DND-41 (cell line): ENCODE results near the gene AGK.

Source experiments
- ATAC-seq: fragments of 200-7000 bp; cut with Tn5 transposase; 3 replicates; pipeline ENCODE4 v1.9.1; 2021; ENCODE audit warnings: low read depth; ENCODE audit not compliant: insufficient read depth
- DNase-seq: peaks from one replicate; pipeline ENCODE4 v3.0.0-alpha.2; 2020
- H2AFZ ChIP-seq: 2 replicates; pipeline ENCODE4 v1.6.0; 2012; ENCODE audit warnings: low read depth, low read length
- H3K27ac ChIP-seq: 2 replicates; pipeline ENCODE4 v1.5.1; 2012; ENCODE audit warnings: low read length, inconsistent platforms
- H3K27me3 ChIP-seq: fragments of 200-600 bp; sonication (generic); 2 replicates; pipeline ENCODE4 v1.6.0; 2012; ENCODE audit warnings: low read length, mild to moderate bottlenecking, inconsistent platforms; ENCODE audit not compliant: insufficient read depth, poor library complexity
- H3K36me3 ChIP-seq: 2 replicates; pipeline ENCODE4 v1.5.1; 2012; ENCODE audit warnings: low read length, inconsistent platforms; ENCODE audit not compliant: insufficient read depth
- H3K4me1 ChIP-seq: 2 replicates; pipeline ENCODE4 v1.5.1; 2012; ENCODE audit warnings: mild to moderate bottlenecking, low read length; ENCODE audit not compliant: insufficient read depth
- H3K4me2 ChIP-seq: 2 replicates; pipeline ENCODE4 v1.6.0; 2012; ENCODE audit warnings: mild to moderate bottlenecking, moderate library complexity, low read length, inconsistent platforms; ENCODE audit not compliant: insufficient read depth
- H3K4me3 ChIP-seq, 2 experiments: fragments of 200-600 bp in 1 of 2; shearing (Covaris generic) in 1 of 2; 2 replicates each; pipeline ENCODE4 v1.5.1; 2012 to 2016; ENCODE audit warnings: inconsistent platforms in 2 of 2, low read length in 2 of 2, mild to moderate bottlenecking in 2 of 2, low read depth in 1 of 2, moderate library complexity in 1 of 2
- H3K79me2 ChIP-seq: 2 replicates; pipeline ENCODE4 v1.6.0; 2012; ENCODE audit warnings: low read length, inconsistent platforms; ENCODE audit not compliant: insufficient read depth
- H3K9ac ChIP-seq: 2 replicates; pipeline ENCODE4 v1.6.0; 2012; ENCODE audit warnings: low read depth, mild to moderate bottlenecking, inconsistent platforms, low read length, moderate library complexity
- H3K9me3 ChIP-seq: 2 replicates; pipeline ENCODE4 v1.5.1; 2012; ENCODE audit warnings: low read length, moderate library complexity, mild to moderate bottlenecking, inconsistent platforms; ENCODE audit not compliant: insufficient read depth, severe bottlenecking
- H4K20me1 ChIP-seq: 2 replicates; pipeline ENCODE4 v1.6.0; 2012; ENCODE audit warnings: low read length; ENCODE audit not compliant: insufficient read depth
- EZH2 ChIP-seq: IDR thresholded peaks from 3 replicates; pipeline ENCODE4 v1.6.1; 2012; ENCODE audit warnings: borderline replicate concordance, low read depth, mild to moderate bottlenecking, moderate library complexity, low read length, inconsistent platforms; ENCODE audit not compliant: severe bottlenecking
- TF ChIP-seq, protein P1 (sequence below): IDR thresholded peaks from 2 replicates; pipeline ENCODE4 v1.5.1; 2012; ENCODE audit warnings: borderline replicate concordance, low read length, moderate library complexity, mild to moderate bottlenecking; ENCODE audit not compliant: poor library complexity, severe bottlenecking; ENCODE audit errors: extremely low read depth

AGK gene

DNA sequence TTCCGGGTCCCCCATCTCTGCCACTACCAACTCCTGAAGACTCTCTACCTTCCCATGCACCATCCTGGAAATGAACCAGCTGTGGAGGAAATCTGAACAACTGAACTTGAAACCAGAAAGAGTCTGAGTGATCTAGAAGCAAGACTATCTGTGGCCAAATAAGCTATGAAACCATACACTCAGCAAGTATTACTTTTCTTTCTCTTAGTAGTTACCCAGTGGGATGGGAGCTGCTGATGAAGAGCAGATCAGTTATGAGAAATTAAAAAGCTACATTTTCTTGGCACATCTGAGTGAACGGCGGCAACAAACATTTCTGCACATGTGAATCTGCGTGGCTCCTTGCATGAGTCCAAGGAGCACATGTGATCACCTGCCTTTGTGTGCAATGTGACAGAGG is 31.6 kb upstream of the AGK start:
- no peaks in the 10 kb centered on the region for H3K36me3 ChIP-seq
- H3K27me3 ChIP-seq, result no peaks in the 10 kb centered on the region
- no peaks in the 10 kb centered on the region for H3K4me1 ChIP-seq
- no peaks in the 10 kb centered on the region for H3K9me3 ChIP-seq
- no peak for ATAC-seq
- no peak overlapping the region for H3K9ac ChIP-seq
- no peak overlapping the region for H2AFZ ChIP-seq
- DNase-seq, result no peak
- no peak for TF ChIP-seq EZH2
- TF ChIP-seq, protein P1, sequence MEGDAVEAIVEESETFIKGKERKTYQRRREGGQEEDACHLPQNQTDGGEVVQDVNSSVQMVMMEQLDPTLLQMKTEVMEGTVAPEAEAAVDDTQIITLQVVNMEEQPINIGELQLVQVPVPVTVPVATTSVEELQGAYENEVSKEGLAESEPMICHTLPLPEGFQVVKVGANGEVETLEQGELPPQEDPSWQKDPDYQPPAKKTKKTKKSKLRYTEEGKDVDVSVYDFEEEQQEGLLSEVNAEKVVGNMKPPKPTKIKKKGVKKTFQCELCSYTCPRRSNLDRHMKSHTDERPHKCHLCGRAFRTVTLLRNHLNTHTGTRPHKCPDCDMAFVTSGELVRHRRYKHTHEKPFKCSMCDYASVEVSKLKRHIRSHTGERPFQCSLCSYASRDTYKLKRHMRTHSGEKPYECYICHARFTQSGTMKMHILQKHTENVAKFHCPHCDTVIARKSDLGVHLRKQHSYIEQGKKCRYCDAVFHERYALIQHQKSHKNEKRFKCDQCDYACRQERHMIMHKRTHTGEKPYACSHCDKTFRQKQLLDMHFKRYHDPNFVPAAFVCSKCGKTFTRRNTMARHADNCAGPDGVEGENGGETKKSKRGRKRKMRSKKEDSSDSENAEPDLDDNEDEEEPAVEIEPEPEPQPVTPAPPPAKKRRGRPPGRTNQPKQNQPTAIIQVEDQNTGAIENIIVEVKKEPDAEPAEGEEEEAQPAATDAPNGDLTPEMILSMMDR, result no peak
- no peaks in the 10 kb centered on the region for H3K79me2 ChIP-seq
- no peak overlapping the region for H3K4me3 ChIP-seq
- no peak overlapping the region for H3K4me2 ChIP-seq
- H4K20me1 ChIP-seq, result no peaks in the 10 kb centered on the region
- H3K27ac ChIP-seq, result no peak overlapping the region

DNA sequence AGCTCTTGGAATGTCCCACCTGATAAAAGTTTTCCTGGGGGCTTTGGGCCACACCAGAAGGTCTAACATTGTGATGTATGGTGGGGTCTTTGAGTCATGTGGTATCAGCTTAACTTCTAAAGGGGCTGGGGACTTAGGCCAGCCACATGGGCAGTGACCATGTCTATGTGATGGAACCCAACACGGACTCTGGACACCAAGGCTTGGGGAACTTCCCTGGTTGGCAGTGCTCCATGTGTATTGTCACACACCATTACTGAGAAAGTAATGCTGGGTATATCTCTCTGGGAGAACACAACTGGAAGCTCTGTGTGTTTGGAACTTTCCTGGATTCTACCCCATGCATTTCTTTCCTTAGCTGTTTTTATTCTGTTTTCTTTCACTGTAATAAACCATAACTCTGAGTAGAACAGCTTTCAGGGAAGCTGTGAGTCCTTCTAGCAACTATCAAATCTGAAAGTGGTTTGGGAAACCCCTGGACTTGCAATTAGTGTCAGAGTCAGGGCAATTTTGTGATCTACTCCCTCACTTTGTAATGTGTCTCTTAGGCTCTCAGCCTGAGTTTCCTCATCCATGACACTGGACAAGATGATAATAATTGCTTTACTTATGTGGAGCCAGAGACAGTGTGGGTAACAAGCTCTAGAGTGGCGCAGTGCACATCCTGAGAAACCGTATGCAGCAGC is 28.4 kb upstream of the AGK start:
- no peak overlapping the region for H3K4me2 ChIP-seq
- H3K79me2 ChIP-seq, result no peaks in the 10 kb centered on the region
- no peaks in the 10 kb centered on the region for H3K4me1 ChIP-seq
- DNase-seq, result no peak
- no peak overlapping the region for H2AFZ ChIP-seq
- no peak for ATAC-seq
- TF ChIP-seq, protein P1, result no peak
- TF ChIP-seq EZH2, result no peak
- no peaks in the 10 kb centered on the region for H3K36me3 ChIP-seq
- no peaks in the 10 kb centered on the region for H4K20me1 ChIP-seq
- no peaks in the 10 kb centered on the region for H3K9me3 ChIP-seq
- no peak overlapping the region for H3K9ac ChIP-seq
- no peak overlapping the region for H3K4me3 ChIP-seq
- no peak overlapping the region for H3K27ac ChIP-seq
- no peaks in the 10 kb centered on the region for H3K27me3 ChIP-seq

DNA sequence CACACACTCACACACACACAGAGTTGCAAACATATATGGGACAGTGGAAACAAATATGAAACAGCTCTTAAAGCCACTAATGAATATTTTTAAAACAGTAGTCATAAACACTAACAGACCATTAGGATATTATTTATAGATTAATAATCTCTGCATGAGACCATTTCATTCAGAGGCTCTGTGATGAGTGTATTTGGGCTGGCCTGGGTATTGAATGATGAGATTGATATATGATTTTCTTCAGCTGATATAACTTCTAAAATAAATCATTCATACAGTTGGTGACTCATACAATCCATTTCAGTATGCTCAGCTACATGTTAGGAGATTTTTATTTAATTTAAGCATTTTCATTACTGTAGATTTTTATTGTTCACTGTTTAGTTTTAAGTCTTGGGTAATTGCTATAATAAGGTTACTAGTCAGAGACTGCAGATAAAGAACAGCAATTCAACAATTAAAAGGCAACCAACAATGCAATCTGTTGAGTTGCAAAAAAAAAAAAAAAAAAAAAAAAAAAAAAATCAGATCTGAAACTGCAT is 25.2 kb upstream of the AGK start:
- Histone ChIP-seq H3K4me3 (no peak overlapping the region), H3K27ac (no peak overlapping the region), H3K36me3 (no peaks in the 10 kb centered on the region), H3K9ac (no peak overlapping the region), H3K27me3 (no peaks in the 10 kb centered on the region), H3K9me3 (no peaks in the 10 kb centered on the region), H4K20me1 (no peaks in the 10 kb centered on the region), H3K79me2 (no peaks in the 10 kb centered on the region), H2AFZ (no peak overlapping the region), H3K4me2 (no peak overlapping the region), H3K4me1 (no peaks in the 10 kb centered on the region)
- TF ChIP-seq, protein P1, result no peak
- TF ChIP-seq EZH2, result no peak
- ATAC-seq, result no peak
- DNase-seq, result no peak

DNA sequence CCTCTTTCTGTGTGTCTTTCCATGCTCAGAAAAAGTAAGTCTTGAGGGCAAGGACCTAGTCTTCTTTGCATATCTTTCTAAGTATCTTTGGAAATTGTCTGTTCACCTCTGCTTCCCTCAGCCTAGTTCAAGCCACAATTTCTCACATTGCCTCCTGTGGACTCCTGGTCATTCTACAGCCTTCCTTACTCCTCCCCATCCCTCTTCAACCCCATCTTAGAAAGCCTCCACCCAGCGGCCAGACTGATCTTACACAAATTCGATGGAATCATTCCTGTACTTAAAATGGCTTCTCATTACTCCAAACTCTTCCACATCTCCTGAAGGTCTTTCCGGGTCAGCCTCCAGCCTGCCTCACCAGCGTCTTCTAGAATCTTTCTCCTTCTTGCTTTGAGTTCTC is 24.1 kb upstream of the AGK start:
- no peak for DNase-seq
- Histone ChIP-seq H3K9me3 (no peaks in the 10 kb centered on the region), H3K27ac (no peak overlapping the region), H3K36me3 (no peaks in the 10 kb centered on the region), H3K4me3 (no peak overlapping the region), H3K79me2 (no peaks in the 10 kb centered on the region), H3K4me1 (no peaks in the 10 kb centered on the region), H3K4me2 (no peak overlapping the region), H4K20me1 (no peaks in the 10 kb centered on the region), H2AFZ (no peak overlapping the region), H3K27me3 (no peaks in the 10 kb centered on the region), H3K9ac (no peak overlapping the region)
- TF ChIP-seq, protein P1, result no peak
- TF ChIP-seq EZH2, result no peak
- no peak for ATAC-seq
